B cell (primary cell): ENCODE measurements around the gene ZFP36L1.

Experiments used
- EZH2 ChIP-seq: IDR thresholded peaks from 2 replicates; pipeline ENCODE4 v1.6.1; 2012; ENCODE audit warnings: borderline replicate concordance, low read depth, mild to moderate bottlenecking, moderate library complexity, low read length; ENCODE audit not compliant: insufficient read depth, poor library complexity, severe bottlenecking
- TF ChIP-seq, protein P1 (sequence below): fragments of 200-600 bp; IDR thresholded peaks from one replicate; pipeline ENCODE4 v1.8.0; 2022; ENCODE audit warnings: antibody characterized with exemption, mild to moderate bottlenecking

DNA sequence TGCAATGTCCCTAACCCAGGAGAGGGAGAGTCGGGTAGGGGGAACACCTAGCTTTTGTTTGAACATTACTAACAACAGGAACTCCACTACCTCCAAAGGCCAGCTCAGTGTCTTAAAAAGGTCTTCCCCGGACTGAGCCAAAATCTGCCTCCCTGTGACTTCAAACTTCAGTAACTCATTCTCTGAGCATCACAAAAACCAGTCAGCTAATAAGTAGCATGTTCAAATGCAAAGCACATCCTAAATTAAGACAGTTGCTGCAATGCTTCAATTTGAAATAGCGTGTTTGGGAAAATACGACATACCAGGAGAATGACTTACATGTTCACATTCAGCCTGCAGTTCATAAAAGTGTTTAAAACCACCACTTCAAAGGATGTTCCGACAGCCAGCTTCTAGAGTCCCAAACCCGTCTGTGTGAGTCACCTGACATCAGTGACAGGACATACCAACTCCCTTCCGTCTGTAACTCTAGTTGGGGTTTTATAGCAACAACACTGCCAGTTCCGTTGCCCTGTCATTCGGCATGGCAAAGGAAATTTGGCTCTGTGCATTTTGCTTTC is 13.0 kb downstream of the ZFP36L1 start:
- TF ChIP-seq, protein P1, sequence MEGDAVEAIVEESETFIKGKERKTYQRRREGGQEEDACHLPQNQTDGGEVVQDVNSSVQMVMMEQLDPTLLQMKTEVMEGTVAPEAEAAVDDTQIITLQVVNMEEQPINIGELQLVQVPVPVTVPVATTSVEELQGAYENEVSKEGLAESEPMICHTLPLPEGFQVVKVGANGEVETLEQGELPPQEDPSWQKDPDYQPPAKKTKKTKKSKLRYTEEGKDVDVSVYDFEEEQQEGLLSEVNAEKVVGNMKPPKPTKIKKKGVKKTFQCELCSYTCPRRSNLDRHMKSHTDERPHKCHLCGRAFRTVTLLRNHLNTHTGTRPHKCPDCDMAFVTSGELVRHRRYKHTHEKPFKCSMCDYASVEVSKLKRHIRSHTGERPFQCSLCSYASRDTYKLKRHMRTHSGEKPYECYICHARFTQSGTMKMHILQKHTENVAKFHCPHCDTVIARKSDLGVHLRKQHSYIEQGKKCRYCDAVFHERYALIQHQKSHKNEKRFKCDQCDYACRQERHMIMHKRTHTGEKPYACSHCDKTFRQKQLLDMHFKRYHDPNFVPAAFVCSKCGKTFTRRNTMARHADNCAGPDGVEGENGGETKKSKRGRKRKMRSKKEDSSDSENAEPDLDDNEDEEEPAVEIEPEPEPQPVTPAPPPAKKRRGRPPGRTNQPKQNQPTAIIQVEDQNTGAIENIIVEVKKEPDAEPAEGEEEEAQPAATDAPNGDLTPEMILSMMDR: no peak
- TF ChIP-seq EZH2: no peak
